Heart left ventricle (tissue), 16 donors: ENCODE data around the gene PTGR3. TPM values are rescaled to one million over a fixed set of nuclear protein-coding genes. Genes with fewer than 3 reads are reported as not detected.
A peak's percentile ranks its signal among the peaks of the same experiment; 100 is the strongest.

ENCODE experiments used
- ATAC-seq, 4 donors: fragments of 200-7000 bp; cut with Tn5 transposase; one replicate each; pipeline ENCODE4 v1.9.1; 2020 to 2022; ENCODE audit warnings: moderate library complexity in 4 of 4, mild to moderate bottlenecking in 3 of 4, moderate number of reproducible peaks in 1 of 4
- DNase-seq, 5 donors: peaks; one replicate each; pipeline ENCODE4 v3.0.0-alpha.2; 2020
- H3K27ac ChIP-seq, 12 donors: fragments of 200-600 bp; sonication (generic) in 4 of 12; one replicate each; pipeline versions ENCODE4 v1.5.0 to v1.8.0; 2016 to 2022; ENCODE audit warnings: mild to moderate bottlenecking in 2 of 12
- H3K27me3 ChIP-seq, 9 donors: fragments of 200-600 bp; sonication (generic) in 2 of 9; one replicate each; pipeline versions ENCODE4 v1.5.1 to v1.8.0; 2016 to 2022; ENCODE audit warnings: mild to moderate bottlenecking in 3 of 9
- H3K36me3 ChIP-seq, 9 donors: fragments of 200-600 bp; sonication (generic) in 2 of 9; one replicate each; pipeline versions ENCODE4 v1.5.0 to v1.8.0; 2018 to 2022; ENCODE audit warnings: mild to moderate bottlenecking in 2 of 9
- H3K4me1 ChIP-seq, 12 donors: fragments of 200-600 bp; sonication (generic) in 4 of 12; one replicate each; pipeline versions ENCODE4 v1.5.0 to v1.8.0; 2016 to 2022; ENCODE audit warnings: mild to moderate bottlenecking in 3 of 12
- H3K4me3 ChIP-seq, 12 donors: fragments of 200-600 bp; sonication (generic) in 4 of 12; one replicate each; pipeline versions ENCODE4 v1.5.0 to v1.8.0; 2017 to 2022; ENCODE audit warnings: mild to moderate bottlenecking in 9 of 12, moderate library complexity in 4 of 12
- H3K9me3 ChIP-seq, 12 donors: fragments of 200-600 bp; sonication (generic) in 4 of 12; one replicate each; pipeline versions ENCODE4 v1.5.0 to v1.8.0; 2016 to 2022; ENCODE audit warnings: mild to moderate bottlenecking in 1 of 12
- POLR2A ChIP-seq, 2 donors: fragments of 450-650 bp; IDR thresholded peaks; one replicate each; pipeline ENCODE4 v1.6.1; 2017; ENCODE audit warnings: antibody characterized with exemption in 2 of 2, mild to moderate bottlenecking in 2 of 2, moderate library complexity in 2 of 2
- WGBS, 4 donors: extraction: QIAGEN DNeasy Blood & Tissue Kit in 2 of 4; methylation state at CpG; one replicate each; pipeline versions ENCODE4 v1.1.5 to v1.1.7; 2013 to 2018; 5-methylcytosine and 5-hydroxymethylcytosine counted together
- intact Hi-C, 10 donors: fragments of 100-400 bp; cut with DNase I; formaldehyde crosslinking; loops; one replicate each; pipeline versions ENCODE4 v1.11.1 to v1.14.2; 2022
- polyA plus RNA-seq, 2 donors: library from polyadenylated mRNA; stranded (reverse); fragments of 200-250 nt; gene quantifications; one replicate each; pipeline ENCODE4 v1.2.3, GENCODE V29; 2013
- total RNA-seq, 9 donors: library from RNA; depleted of rRNA in 2 of 9; stranded (reverse); fragments of >200 nt in 2 of 9; fragmentation: NEBNext Ultra II Directional in 3 of 9; extraction: Animal tissue kit (Norgen Biotek cat#: 25700) in 3 of 9; gene quantifications; one replicate each; pipeline versions ENCODE4 v1.1.0 to v1.2.4, GENCODE V29; 2016 to 2023
- TF ChIP-seq, protein P1 (sequence below), 12 donors: fragments of 200-600 bp; sonication (generic) in 4 of 12; IDR thresholded peaks; one replicate each; pipeline versions ENCODE4 v1.5.0 to v1.8.0; 2018 to 2022; ENCODE audit warnings: antibody characterized with exemption in 12 of 12, mild to moderate bottlenecking in 5 of 12
- donor health status: ischemic (EF 13 %, LVEDD 7.1; RV severe dilation, severe dysfunction).
- donor health status: healthy with polysubstance abuse.
- donor health status: DM: no; HTN: yes; CAD: no.
- donor health status: DM: no; HTN: no; CAD: no.
- donor health status: ischemic (EF 25% LVEDD 6.9; RV normal size, moderate dysfunction).
- donor health status: ischemic (EF 25% LVEDD 5.7; RV mildly dilated, moderate dysfunction).
- donor health status: healthy.
- donor health status: DM: yes; HTN: yes; CAD: no.
- donor health status: ischemic (EF 35%, LVEDD 5.7; RV mildly dilated, moderate dysfunction).
- donor health status: nonischemic (EF 11% LVEDD 7.7; RV severe dilation, severe dysfunction).
- donor health status: DM: yes; HTN: yes; CAD: no.
- donor health status: PGD.
- donor health status: ischemic (EF 29% LVEDD 5.4; RV normal size, mild dysfunction).
- donor health status: nonischemic (EF 23%, LVEDD 6.1; RV moderate dilation, normal function).

Gene PTGR3
- total and polyA plus RNA-seq, 11 donors: 13.6 to 58.2 (median 49.1) TPM

GRCh38 chr18:75248426-75249174 is 39.7 kb upstream of the PTGR3 start:
- Histone ChIP-seq H3K9me3 (no peaks in the 10 kb centered on the region), H3K4me3 (peak overlapping the region in 9 of 12 donors; percentile 36 to 60 (median 43)), H3K27ac (peak overlapping the region; percentile 43 to 90 (median 76)), H3K27me3 (no peaks in the 10 kb centered on the region), H3K4me1 (peaks cover 0 to 76% (median 44%) of the 10 kb centered on the region in 12 donors), H3K36me3 (no peaks in the 10 kb centered on the region)
- TF ChIP-seq, protein P1, sequence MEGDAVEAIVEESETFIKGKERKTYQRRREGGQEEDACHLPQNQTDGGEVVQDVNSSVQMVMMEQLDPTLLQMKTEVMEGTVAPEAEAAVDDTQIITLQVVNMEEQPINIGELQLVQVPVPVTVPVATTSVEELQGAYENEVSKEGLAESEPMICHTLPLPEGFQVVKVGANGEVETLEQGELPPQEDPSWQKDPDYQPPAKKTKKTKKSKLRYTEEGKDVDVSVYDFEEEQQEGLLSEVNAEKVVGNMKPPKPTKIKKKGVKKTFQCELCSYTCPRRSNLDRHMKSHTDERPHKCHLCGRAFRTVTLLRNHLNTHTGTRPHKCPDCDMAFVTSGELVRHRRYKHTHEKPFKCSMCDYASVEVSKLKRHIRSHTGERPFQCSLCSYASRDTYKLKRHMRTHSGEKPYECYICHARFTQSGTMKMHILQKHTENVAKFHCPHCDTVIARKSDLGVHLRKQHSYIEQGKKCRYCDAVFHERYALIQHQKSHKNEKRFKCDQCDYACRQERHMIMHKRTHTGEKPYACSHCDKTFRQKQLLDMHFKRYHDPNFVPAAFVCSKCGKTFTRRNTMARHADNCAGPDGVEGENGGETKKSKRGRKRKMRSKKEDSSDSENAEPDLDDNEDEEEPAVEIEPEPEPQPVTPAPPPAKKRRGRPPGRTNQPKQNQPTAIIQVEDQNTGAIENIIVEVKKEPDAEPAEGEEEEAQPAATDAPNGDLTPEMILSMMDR (IDR thresholded peaks at IDR 0.05): no peak
- no peak for TF ChIP-seq POLR2A (IDR thresholded peaks at IDR 0.05)
- WGBS, 4 donors: 85 to 92% (median 87%) methylated on average over 10 to 20 of the region's 20 CpGs
- ATAC-seq: no peak
- no peak for DNase-seq
- intact Hi-C loops: loop anchor here in 4 of 10 donors (5.0 kb wide), 2 partner anchors 36 to 41 kb away; partner anchors contain the start of genes TSHZ1 (in 3 of the 4) and PTGR3 (in 1 of the 4)

GRCh38 chr18:75247611-75248421 is 38.9 kb upstream of the PTGR3 start:
- intact Hi-C loops: loop anchor here in 5 of 10 donors (2.0 to 5.0 kb wide), 3 partner anchors 36 to 41 kb away; partner anchors contain the start of genes TSHZ1 (in 3 of the 5) and PTGR3 (in 2 of the 5)
- Histone ChIP-seq H3K27ac (peak overlapping the region; percentile 43 to 90 (median 76)), H3K36me3 (no peaks in the 10 kb centered on the region)

GRCh38 chr18:75246721-75247610 is 38.0 kb upstream of the PTGR3 start:
- intact Hi-C loops: loop anchor here in 5 of 10 donors (2.0 to 5.0 kb wide), 3 partner anchors 35 to 40 kb away; partner anchors contain the start of genes TSHZ1 (in 3 of the 5) and PTGR3 (in 2 of the 5)

More at GRCh38 chr18:75247611-75248421, 38.9 kb upstream of the PTGR3 start:
- ATAC-seq (peak in 2 of 4 donors; percentile 59 to 67), DNase-seq (no peak)
- TF ChIP-seq POLR2A (IDR thresholded peaks at IDR 0.05): no peak
- TF ChIP-seq, protein P1 (IDR thresholded peaks at IDR 0.05): no peak
- peak overlapping the region; percentile 12 to 60 (median 42) for H3K4me3 ChIP-seq
- WGBS, 4 donors: 34 to 43% (median 37%) methylated on average over 8 of the region's 8 CpGs
- no peaks in the 10 kb centered on the region for H3K9me3 ChIP-seq
- peaks cover 0 to 70% (median 37%) of the 10 kb centered on the region in 12 donors for H3K4me1 ChIP-seq
- H3K27me3 ChIP-seq: no peaks in the 10 kb centered on the region

More at GRCh38 chr18:75246721-75247610, 38.0 kb upstream of the PTGR3 start:
- Histone ChIP-seq H3K9me3 (no peaks in the 10 kb centered on the region), H3K27ac (peak overlapping the region; percentile 43 to 90 (median 76)), H3K4me3 (peak overlapping the region; percentile 12 to 60 (median 42)), H3K4me1 (peaks cover 0 to 66% (median 35%) of the 10 kb centered on the region in 12 donors), H3K27me3 (no peaks in the 10 kb centered on the region), H3K36me3 (no peaks in the 10 kb centered on the region)
- ATAC-seq (peak in 2 of 4 donors; percentile 4 to 15), DNase-seq (no peak)
- 40 to 65% (median 51%) methylated on average over 10 of the region's 10 CpGs for WGBS, 4 donors
- TF ChIP-seq, protein P1 (IDR thresholded peaks at IDR 0.05): no peak
- TF ChIP-seq POLR2A (IDR thresholded peaks at IDR 0.05): no peak
